Skin of body (tissue), 2 donors: ENCODE measurements around the gene RASGRP4. TPM values are rescaled to one million over a fixed set of nuclear protein-coding genes. Genes with fewer than 3 reads are reported as not detected.
"Not testable (repeated sequence)": the region's sequence is repeated elsewhere in the genome, so short reads cannot be mapped to it uniquely, and the experiment has no call there.

ENCODE experiments used
- DNase-seq: peaks from one replicate; lab custom pipeline; 2025; lab: John Stamatoyannopoulos, UW
- total RNA-seq: library from RNA; depleted of rRNA; stranded (reverse); fragments of >200 nt; gene quantifications from one replicate; pipeline ENCODE4 v1.2.3, GENCODE V29; 2014

RASGRP4 gene
- total RNA-seq, 1 donor from 2014 or later: 1.8 TPM

GRCh38 chr19:38417544-38418506 lies 8.2 kb downstream of the RASGRP4 start:
- DNase-seq: no peak

GRCh38 chr19:38417146-38417543 lies 8.9 kb downstream of the RASGRP4 start:
- no peak for DNase-seq

GRCh38 chr19:38413416-38413815 lies 12.6 kb downstream of the RASGRP4 start:
- DNase-seq: no peak

- no peak for DNase-seq
Measured at GRCh38 chr19:38412961-38413360, 13.1 kb downstream of the RASGRP4 start.

- DNase-seq: no peak
Measured at GRCh38 chr19:38412491-38412890, 13.5 kb downstream of the RASGRP4 start.

GRCh38 chr19:38411898-38412297 lies 14.1 kb downstream of the RASGRP4 start:
- DNase-seq: not testable (repeated sequence)

- no peak for DNase-seq
Measured at GRCh38 chr19:38411041-38411712, 14.8 kb downstream of the RASGRP4 start.

GRCh38 chr19:38410407-38410806 lies 15.6 kb downstream of the RASGRP4 start:
- not testable (repeated sequence) for DNase-seq

- no peak for DNase-seq
Measured at GRCh38 chr19:38409631-38410133, 16.3 kb downstream of the RASGRP4 start.

- no peak for DNase-seq
Measured at GRCh38 chr19:38405276-38405675, 20.7 kb downstream of the RASGRP4 start.

GRCh38 chr19:38404858-38405257 lies 21.2 kb downstream of the RASGRP4 start:
- DNase-seq: no peak

GRCh38 chr19:38402967-38403674 lies 22.9 kb downstream of the RASGRP4 start, which contains the start of gene FAM98C:
FAM98C (plus strand) TSS chr19:38403093; CDS start chr19:38403154, 61 bp downstream.
- peak; percentile 97 for DNase-seq

GRCh38 chr19:38402623-38402966 lies 23.4 kb downstream of the RASGRP4 start:
- no peak for DNase-seq

GRCh38 chr19:38401148-38401547 lies 24.9 kb downstream of the RASGRP4 start:
- DNase-seq: no peak

- DNase-seq: no peak
Measured at GRCh38 chr19:38400361-38400760, 25.7 kb downstream of the RASGRP4 start.

GRCh38 chr19:38399537-38399936 lies 26.5 kb downstream of the RASGRP4 start:
- no peak for DNase-seq

GRCh38 chr19:38399081-38399480 lies 26.9 kb downstream of the RASGRP4 start:
- no peak for DNase-seq

GRCh38 chr19:38395381-38396114 lies 30.5 kb downstream of the RASGRP4 start:
- no peak for DNase-seq

- DNase-seq: no peak
Measured at GRCh38 chr19:38394488-38394887, 31.5 kb downstream of the RASGRP4 start.

- DNase-seq: no peak
Measured at GRCh38 chr19:38392707-38393308, 33.2 kb downstream of the RASGRP4 start.
